Subcutaneous adipose tissue (tissue), 4 donors: Measurements from ENCODE around the gene KIF3B. TPM values are rescaled to one million over a fixed set of nuclear protein-coding genes. Genes with fewer than 3 reads are reported as not detected.

Experiments used
- total RNA-seq, 4 donors: library from RNA; depleted of rRNA; stranded (reverse); fragments of >200 nt; gene quantifications; one replicate each; pipeline ENCODE4 v1.1.0, GENCODE V29; 2016
- TF ChIP-seq, protein P1 (sequence below): fragments of 450-650 bp; IDR thresholded peaks from one replicate; pipeline ENCODE4 v1.5.1; 2016; ENCODE audit warnings: low read depth, mild to moderate bottlenecking, control low read depth, antibody characterized with exemption, moderate library complexity

KIF3B gene
- total RNA-seq, 4 donors from 2014 or later: 17.7 to 23.8 (median 21.2) TPM

DNA sequence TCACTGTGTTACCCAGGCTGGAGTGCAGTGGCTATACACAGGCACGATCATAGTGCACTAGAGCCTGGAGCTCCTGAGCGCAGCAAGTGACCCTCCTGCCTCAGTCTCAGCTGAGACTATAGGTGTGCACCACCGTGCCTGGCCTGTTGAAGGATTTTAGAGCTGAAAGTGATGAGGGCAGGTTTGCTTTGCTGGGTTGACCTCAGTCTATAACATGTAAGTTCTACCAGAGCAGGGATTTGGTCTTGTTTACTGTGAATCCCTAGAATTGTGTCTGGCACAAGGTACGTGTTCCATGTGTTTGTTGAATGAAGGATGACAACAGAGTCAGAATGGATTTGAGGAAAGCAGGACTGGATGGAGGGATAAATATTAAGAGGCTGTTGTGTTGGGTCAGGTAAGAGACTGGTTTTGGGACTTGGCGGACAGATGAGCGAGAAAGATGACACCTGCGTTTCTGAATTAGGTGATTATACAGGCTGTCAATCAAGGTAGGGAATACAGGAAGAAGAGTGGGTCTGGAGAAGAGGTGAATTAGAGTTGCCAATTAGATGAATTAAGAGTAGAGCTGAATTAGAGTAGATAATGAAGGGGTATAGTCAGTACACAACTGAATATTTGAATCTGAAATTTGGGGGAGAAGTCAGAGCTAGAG lies 87.2 kb downstream of the KIF3B start:
- TF ChIP-seq, protein P1, sequence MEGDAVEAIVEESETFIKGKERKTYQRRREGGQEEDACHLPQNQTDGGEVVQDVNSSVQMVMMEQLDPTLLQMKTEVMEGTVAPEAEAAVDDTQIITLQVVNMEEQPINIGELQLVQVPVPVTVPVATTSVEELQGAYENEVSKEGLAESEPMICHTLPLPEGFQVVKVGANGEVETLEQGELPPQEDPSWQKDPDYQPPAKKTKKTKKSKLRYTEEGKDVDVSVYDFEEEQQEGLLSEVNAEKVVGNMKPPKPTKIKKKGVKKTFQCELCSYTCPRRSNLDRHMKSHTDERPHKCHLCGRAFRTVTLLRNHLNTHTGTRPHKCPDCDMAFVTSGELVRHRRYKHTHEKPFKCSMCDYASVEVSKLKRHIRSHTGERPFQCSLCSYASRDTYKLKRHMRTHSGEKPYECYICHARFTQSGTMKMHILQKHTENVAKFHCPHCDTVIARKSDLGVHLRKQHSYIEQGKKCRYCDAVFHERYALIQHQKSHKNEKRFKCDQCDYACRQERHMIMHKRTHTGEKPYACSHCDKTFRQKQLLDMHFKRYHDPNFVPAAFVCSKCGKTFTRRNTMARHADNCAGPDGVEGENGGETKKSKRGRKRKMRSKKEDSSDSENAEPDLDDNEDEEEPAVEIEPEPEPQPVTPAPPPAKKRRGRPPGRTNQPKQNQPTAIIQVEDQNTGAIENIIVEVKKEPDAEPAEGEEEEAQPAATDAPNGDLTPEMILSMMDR: no peak

DNA sequence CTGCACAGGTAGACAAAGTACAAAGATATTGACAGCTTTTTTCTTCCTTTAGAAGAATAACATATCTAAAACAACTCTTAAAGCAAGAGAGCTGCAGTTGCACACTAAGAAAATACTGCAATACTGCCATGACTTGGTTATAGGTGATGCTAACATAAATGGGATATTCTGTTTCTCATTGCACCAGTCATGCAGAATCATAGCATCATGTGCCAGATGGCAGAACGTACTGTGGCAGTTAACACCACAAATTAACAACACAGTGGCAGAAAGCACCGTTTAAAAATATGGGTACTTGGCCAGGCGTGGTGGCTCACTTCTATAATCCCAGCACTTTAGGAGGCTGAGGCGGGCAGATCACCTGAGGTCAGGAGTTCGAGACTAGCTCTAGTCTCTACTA lies 88.1 kb downstream of the KIF3B start:
- TF ChIP-seq, protein P1: no peak

DNA sequence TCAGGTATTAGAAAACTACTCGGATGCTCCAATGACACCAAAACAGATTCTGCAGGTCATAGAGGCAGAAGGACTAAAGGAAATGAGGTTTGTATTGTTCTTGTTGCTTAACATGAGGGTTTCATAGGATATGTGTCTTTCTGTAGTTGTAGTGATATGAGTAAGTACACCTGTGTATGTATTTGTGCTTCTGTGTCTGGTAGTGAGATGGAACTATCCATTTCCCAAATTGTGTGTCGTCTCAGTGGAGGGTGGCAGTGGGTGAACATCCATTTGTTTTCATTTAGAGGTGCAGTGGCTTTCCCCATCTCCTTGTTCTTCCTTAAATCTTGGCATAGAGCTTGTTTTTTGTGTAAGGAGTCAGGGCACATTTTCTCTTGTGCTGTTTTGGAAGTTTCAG lies 88.9 kb downstream of the KIF3B start:
- TF ChIP-seq, protein P1: no peak

DNA sequence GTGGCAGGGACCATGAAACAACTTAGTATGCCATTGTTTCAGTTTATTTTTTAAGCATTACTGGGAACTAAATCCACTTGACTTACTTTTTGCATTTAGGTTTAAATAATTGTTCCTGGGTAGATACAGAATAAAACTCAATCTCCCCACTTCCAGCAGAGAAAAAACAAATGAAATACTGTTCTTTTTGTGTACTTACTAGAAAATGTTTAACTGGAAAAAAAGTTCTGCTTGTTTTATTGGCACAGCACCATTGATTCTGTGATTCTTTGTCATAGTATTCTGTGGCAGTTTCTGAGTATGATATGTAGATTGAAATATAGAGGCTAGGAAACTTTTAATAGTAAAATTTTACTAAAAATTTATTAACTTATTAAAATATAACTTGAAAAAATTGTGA lies 90.9 kb downstream of the KIF3B start:
- TF ChIP-seq, protein P1: no peak

DNA sequence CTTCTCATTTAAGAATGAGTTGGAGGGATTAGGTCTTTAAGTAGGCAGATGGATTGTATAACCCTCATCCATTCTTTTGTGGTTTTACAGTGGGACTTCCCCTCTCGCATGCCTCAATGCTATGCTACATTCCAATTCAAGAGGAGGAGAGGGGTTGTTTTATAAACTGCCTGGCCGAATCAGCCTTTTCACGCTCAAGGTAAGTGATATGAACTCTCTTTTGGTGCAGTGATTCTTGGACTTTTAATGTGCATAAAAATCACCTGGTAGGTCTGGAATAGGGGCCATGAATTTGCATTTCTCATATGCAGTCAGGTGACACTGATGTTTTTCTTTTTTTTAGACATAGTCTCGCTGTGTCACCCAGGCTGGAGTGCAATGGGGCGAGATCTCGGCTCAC lies 91.5 kb downstream of the KIF3B start:
- TF ChIP-seq, protein P1: no peak

DNA sequence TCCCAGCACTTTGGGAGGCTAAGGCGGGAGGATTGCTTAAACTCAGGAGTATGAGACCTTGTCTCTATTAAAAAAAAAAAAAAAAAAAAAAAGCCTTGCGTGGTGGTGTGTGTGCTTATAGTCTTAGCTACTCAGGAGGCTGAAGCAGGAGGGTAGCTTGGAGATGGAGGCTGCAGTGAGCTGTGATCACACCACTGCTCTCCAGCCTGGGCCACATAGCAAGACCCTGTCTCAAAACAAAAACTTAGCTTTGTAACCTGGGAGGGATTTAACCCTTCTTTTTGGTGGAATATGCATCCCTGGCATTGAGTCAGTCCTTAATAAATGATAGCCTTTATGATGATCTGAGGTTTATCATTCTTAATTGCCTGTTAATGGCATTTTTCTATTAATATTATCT lies 93.4 kb downstream of the KIF3B start:
- TF ChIP-seq, protein P1: no peak

DNA sequence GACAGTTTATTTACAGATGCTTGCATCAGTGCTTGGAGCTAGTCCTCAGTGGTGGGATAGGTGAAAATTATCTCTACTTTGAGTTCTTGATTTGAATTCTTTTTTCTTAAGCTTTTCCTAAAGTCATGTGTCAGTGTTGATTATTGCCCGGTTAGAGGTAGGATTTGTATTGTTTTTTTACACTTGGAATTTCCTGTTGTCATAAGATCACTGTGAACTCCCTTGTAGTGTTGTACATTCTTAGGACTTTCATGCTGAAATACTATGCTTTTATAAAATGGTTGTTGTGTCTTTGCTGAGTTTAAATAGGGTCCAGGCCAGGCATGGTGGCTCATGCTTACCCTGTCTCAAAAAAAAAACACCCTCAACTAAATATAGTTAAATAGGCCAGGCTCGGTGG lies 101.0 kb downstream of the KIF3B start:
- TF ChIP-seq, protein P1: no peak
